Measurements from ENCODE around the gene MGST1.

DNA sequence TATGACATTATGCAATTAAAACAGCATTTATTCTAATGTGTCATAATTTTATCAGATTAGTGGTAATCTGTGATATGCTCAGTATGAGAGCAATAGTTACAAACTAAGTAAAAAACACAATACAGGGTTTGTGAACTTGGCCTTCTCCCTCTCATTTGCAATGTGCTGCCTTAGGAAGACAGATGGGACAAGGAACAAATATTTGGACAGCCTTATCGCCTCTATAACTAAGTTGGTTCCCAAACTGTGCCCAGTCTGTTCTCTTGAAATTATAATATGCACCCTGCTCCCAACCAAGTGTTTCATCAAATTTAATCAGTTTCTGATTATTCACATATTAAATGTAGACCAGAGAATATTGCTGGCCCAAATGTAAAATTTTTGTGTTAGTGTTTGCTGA lies 22.7 kb downstream of the MGST1 start:
- TF ChIP-seq POLR2A (IDR thresholded peaks at IDR 0.05) (no peak), EP300 (IDR thresholded peaks at IDR 0.05) (no peak)
- TF ChIP-seq, protein P1, sequence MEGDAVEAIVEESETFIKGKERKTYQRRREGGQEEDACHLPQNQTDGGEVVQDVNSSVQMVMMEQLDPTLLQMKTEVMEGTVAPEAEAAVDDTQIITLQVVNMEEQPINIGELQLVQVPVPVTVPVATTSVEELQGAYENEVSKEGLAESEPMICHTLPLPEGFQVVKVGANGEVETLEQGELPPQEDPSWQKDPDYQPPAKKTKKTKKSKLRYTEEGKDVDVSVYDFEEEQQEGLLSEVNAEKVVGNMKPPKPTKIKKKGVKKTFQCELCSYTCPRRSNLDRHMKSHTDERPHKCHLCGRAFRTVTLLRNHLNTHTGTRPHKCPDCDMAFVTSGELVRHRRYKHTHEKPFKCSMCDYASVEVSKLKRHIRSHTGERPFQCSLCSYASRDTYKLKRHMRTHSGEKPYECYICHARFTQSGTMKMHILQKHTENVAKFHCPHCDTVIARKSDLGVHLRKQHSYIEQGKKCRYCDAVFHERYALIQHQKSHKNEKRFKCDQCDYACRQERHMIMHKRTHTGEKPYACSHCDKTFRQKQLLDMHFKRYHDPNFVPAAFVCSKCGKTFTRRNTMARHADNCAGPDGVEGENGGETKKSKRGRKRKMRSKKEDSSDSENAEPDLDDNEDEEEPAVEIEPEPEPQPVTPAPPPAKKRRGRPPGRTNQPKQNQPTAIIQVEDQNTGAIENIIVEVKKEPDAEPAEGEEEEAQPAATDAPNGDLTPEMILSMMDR (IDR thresholded peaks at IDR 0.05) = no peak

All from ovary (tissue), 3 donors.